Pancreas (tissue), 10 donors: ENCODE data around the gene LRFN3. TPM values are rescaled to one million over a fixed set of nuclear protein-coding genes. Genes with fewer than 3 reads are reported as not detected.

Experiments
- ATAC-seq, 4 donors: fragments of 200-7000 bp; cut with Tn5 transposase; one replicate each; pipeline versions ENCODE4 v1.8.0 to v1.9.1; 2020; ENCODE audit warnings: mild to moderate bottlenecking in 4 of 4, moderate library complexity in 4 of 4
- DNase-seq, 6 donors: peaks; one replicate each; pipeline ENCODE4 v3.0.0-alpha.2; 2020
- FAIRE-seq: peaks from 2 replicates; lab custom pipeline; 2012; peaks lifted over from hg19 to GRCh38; lab: Jason Lieb, UNC
- H3K27ac ChIP-seq, 4 donors: fragments of 200-600 bp; sonication (generic); 1 replicate in 3 of 4; 2 replicates in 1 of 4; pipeline versions ENCODE4 v1.5.0 to v1.8.0; 2020
- H3K27me3 ChIP-seq, 4 donors: fragments of 200-600 bp; one replicate each; pipeline ENCODE4 v1.8.0; 2021
- H3K36me3 ChIP-seq, 3 donors: fragments of 200-600 bp; sonication (generic) in 1 of 3; one replicate each; pipeline versions ENCODE4 v1.5.0 to v1.8.0; 2020 to 2021
- H3K4me1 ChIP-seq, 3 donors: fragments of 200-600 bp; one replicate each; pipeline ENCODE4 v1.8.0; 2021
- H3K4me3 ChIP-seq, 4 donors: fragments of 200-600 bp; sonication (generic) in 2 of 4; one replicate each; pipeline versions ENCODE4 v1.5.0 to v1.8.0; 2020 to 2021
- H3K9me3 ChIP-seq, 4 donors: fragments of 200-600 bp; one replicate each; pipeline ENCODE4 v1.8.0; 2021
- WGBS, 2 donors: extraction: QIAGEN DNeasy Blood & Tissue Kit; methylation state at CpG; one replicate each; pipeline ENCODE4 v1.1.7; 2013; 5-methylcytosine and 5-hydroxymethylcytosine counted together
- intact Hi-C, 3 donors: fragments of 100-400 bp; cut with DNase I; formaldehyde crosslinking; loops; one replicate each; pipeline versions ENCODE4 v1.11.1 to v1.14.2; 2022
- polyA plus RNA-seq, 2 donors: library from polyadenylated mRNA; stranded (reverse); fragments of 200-250 nt; gene quantifications; one replicate each; pipeline ENCODE4 v1.2.3, GENCODE V29; 2013
- total RNA-seq, 6 donors: library from RNA; stranded (reverse); fragmentation: NEBNext Ultra II Directional in 4 of 6; extraction: Animal tissue kit (Norgen Biotek cat#: 25700) in 4 of 6; gene quantifications; one replicate each; pipeline versions ENCODE4 v1.2.1 to v1.2.4, GENCODE V29; 2021 to 2023
- TF ChIP-seq, protein P1 (sequence below), 4 donors: fragments of 200-600 bp; sonication (generic) in 3 of 4; IDR thresholded peaks; one replicate each; pipeline versions ENCODE4 v1.5.0 to v1.8.0; 2021; ENCODE audit warnings: antibody characterized with exemption in 4 of 4
- donor health status: healthy with polysubstance abuse.
- donor health status: DM: no; HTN: no; CAD: no; lungs with moderate emphysema.
- donor health status: DM: no; HTN: no; CAD: no.
- donor health status: control.
- donor health status: control.
- donor health status: Bipolar disorder and iron deficiency.
- donor health status: DM: yes; HTN: yes; CAD: no.
- donor health status: DM: no; HTN: no; CAD: no.
- donor health status: DM: no; HTN: no; CAD: no.
- donor health status: DM: yes; HTN: yes; CAD: no.

The LRFN3 gene
- total and polyA plus RNA-seq, 8 donors = 4.9 to 9.8 (median 6.9) TPM

GRCh38 chr19:35958660-35959039, 22.5 kb downstream of the LRFN3 start:
- ATAC-seq = no peak
- no peak for DNase-seq
- intact Hi-C loops = no loop called here
- H3K27ac ChIP-seq = no peak overlapping the region
- WGBS, 2 donors = 27 to 34% methylated on average over 15 of the region's 15 CpGs
- no peak for FAIRE-seq
- TF ChIP-seq, protein P1, sequence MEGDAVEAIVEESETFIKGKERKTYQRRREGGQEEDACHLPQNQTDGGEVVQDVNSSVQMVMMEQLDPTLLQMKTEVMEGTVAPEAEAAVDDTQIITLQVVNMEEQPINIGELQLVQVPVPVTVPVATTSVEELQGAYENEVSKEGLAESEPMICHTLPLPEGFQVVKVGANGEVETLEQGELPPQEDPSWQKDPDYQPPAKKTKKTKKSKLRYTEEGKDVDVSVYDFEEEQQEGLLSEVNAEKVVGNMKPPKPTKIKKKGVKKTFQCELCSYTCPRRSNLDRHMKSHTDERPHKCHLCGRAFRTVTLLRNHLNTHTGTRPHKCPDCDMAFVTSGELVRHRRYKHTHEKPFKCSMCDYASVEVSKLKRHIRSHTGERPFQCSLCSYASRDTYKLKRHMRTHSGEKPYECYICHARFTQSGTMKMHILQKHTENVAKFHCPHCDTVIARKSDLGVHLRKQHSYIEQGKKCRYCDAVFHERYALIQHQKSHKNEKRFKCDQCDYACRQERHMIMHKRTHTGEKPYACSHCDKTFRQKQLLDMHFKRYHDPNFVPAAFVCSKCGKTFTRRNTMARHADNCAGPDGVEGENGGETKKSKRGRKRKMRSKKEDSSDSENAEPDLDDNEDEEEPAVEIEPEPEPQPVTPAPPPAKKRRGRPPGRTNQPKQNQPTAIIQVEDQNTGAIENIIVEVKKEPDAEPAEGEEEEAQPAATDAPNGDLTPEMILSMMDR (IDR thresholded peaks at IDR 0.05) = no peak
- peaks cover 0 to 7% (median 0%) of the 10 kb centered on the region in 3 donors for H3K4me1 ChIP-seq
- peak overlapping the region in 1 of 4 donors; percentile 26 for H3K4me3 ChIP-seq
- peaks cover 0 to 22% (median 4%) of the 10 kb centered on the region in 4 donors for H3K27me3 ChIP-seq
- no peaks in the 10 kb centered on the region for H3K36me3 ChIP-seq
- no peaks in the 10 kb centered on the region for H3K9me3 ChIP-seq

DNA sequence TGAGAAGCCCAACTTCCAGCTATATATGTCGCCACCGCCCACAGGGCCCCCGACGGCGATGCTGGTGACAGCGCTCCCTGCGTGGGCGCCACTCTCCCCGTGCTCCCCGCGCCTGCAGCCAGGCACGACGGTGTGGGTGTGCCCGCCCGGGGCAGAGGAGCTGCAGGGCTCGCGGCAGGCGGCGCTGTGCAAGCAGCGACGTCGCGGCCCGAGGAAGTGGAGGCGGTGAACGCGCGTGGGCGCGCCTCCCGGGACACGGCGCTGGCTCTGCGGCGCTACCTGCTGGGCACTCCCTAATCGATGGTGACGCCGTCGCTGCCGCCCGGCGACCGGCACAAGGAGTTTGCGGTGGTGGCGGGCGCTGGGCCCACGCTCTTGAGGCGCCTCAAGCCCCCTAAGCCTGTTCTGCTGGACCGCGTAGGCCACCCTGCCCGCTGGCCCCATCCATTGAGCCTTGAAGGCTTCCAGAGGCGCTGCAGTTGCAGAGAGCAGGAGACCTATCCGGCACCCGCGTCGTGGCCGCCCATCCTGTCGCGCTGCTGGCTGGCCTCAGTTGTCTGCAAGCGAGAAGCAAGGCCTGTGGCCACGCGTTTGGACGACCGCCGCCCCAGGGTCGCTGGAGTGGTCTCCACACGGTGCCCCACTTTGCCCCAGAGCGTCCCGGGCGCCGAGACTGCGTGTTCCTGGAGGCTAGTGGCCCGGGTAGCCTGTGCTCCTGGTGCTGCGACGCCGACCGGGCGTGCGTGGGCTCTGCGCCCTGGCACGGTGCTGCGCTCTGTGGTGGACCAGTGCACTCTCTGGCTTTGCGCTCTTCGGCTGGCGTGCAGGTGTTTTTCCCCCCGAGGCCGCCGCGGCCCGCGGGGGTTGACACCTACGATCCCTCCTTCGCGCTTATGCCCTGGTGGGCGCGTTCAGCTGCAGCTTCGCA, 23.1 kb downstream of the LRFN3 start:
- H3K9me3 ChIP-seq = no peaks in the 10 kb centered on the region
- FAIRE-seq = no peak
- peaks cover 0 to 7% (median 0%) of the 10 kb centered on the region in 3 donors for H3K4me1 ChIP-seq
- WGBS, 2 donors = 8 to 9% methylated on average over 78 to 97 of the region's 97 CpGs
- H3K27ac ChIP-seq = no peak overlapping the region
- H3K27me3 ChIP-seq = peaks cover 0 to 22% (median 4%) of the 10 kb centered on the region in 4 donors
- peak overlapping the region in 1 of 4 donors; percentile 26 for H3K4me3 ChIP-seq
- H3K36me3 ChIP-seq = no peaks in the 10 kb centered on the region
- DNase-seq = peak in 2 of 6 donors; percentile 70
- TF ChIP-seq, protein P1 (IDR thresholded peaks at IDR 0.05) = no peak
- ATAC-seq = peak; percentile 66 to 82 (median 76)
- intact Hi-C loops = no loop called here

DNA sequence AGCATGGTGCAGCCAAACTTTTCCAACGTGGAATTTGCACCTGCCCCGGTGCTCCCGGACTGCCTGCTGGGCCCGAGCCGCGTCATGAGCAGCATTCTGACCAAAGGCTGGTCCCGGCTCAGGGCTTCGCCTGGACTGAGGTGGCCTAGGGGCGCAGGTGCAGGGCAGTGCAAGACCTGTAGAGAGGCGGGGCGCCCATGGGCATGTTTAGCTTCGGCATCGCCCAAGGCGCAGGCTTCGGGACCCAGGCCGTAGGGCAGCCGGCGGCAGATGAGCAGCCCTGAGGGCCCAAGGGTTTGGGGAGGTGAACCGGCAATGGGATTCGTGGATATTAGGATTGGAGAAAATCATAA, 23.8 kb downstream of the LRFN3 start:
- no peak for ATAC-seq
- DNase-seq = no peak
- H3K4me1 ChIP-seq = peaks cover 0 to 7% (median 0%) of the 10 kb centered on the region in 3 donors
- no peak for FAIRE-seq
- no peaks in the 10 kb centered on the region for H3K36me3 ChIP-seq
- H3K27me3 ChIP-seq = peaks cover 0 to 22% (median 4%) of the 10 kb centered on the region in 4 donors
- H3K4me3 ChIP-seq = no peak overlapping the region
- no peaks in the 10 kb centered on the region for H3K9me3 ChIP-seq
- intact Hi-C loops = no loop called here
- TF ChIP-seq, protein P1 (IDR thresholded peaks at IDR 0.05) = no peak
- no peak overlapping the region for H3K27ac ChIP-seq
- WGBS, 2 donors = 15 to 21% methylated on average over 19 to 20 of the region's 20 CpGs

DNA sequence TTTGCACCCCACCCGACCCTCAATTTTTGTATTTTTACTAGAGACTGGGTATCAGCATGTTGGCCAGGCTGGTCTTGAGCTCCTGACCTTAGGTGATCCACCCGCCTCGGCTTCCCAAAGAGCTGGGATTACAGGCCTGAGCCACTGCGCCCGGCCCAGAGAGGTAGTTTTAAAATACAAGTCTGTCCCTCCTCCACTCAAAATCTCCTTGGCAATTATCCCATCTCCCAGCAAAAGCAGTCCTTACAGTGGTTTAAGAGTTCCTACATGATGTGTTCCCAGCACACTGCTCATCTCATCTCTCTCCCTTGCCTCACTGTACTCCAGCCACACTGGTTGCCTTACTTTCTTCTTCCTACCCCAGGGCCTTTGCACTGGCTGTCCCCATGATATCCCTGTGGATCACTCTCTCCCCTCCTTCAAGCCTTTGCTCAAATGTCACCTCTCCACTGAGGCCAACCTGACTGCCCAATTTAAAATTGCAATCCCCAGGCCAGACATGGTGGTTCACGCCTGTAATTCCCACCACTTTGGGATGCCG, 24.3 kb downstream of the LRFN3 start:
- Histone ChIP-seq H3K27me3 (peaks cover 0 to 22% (median 4%) of the 10 kb centered on the region in 4 donors), H3K4me3 (no peak overlapping the region), H3K36me3 (no peaks in the 10 kb centered on the region), H3K27ac (no peak overlapping the region), H3K4me1 (peaks cover 0 to 7% (median 0%) of the 10 kb centered on the region in 3 donors), H3K9me3 (no peaks in the 10 kb centered on the region)
- no peak for ATAC-seq
- TF ChIP-seq, protein P1 (IDR thresholded peaks at IDR 0.05) = no peak
- no peak for DNase-seq
- intact Hi-C loops = no loop called here
- 64 to 74% methylated on average over 7 of the region's 7 CpGs for WGBS, 2 donors
- no peak for FAIRE-seq
